Stimulated activated CD8-positive, alpha-beta memory T cell treated with anti-CD3 and anti-CD28 coated beads, Interleukin-15, amount 100 ng/mL, for 48 hours (primary cell): Measurements from ENCODE around the gene COX8C.
"Not testable (repeated sequence)": the region's sequence is repeated elsewhere in the genome, so short reads cannot be mapped to it uniquely, and the experiment has no call there.

ENCODE experiments used
- DNase-seq, 2 donors: peaks; one replicate each; pipeline ENCODE4 v3.0.0-alpha.2; 2020; ENCODE audit warnings: low read depth in 2 of 2

COX8C gene

DNA sequence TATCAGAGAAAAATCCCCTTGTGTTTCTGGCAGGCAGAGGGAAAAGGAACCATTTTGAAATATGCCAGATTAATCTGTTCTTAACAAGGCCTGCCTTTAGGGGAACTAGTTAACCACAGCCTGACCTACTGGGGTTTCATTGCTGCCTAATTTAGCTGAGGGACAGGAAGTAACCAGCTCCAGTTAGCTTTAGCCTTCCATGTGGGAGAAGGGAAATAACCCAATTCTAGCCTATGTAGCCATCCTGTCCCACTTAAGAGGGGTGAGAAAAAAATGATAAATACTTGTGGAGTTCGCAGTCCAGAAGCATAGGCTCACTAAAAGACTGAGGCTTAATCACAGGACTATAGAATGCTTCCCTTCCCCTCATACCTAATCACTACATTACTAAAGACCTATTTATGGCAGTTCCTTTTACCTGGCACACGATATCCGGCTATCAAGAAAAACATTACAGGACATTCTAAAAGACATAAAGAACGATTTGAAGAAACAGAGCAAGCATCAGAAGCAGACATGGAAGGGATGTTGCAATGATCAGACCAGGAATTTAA lies 22.8 kb downstream of the COX8C start:
- DNase-seq: no peak

DNA sequence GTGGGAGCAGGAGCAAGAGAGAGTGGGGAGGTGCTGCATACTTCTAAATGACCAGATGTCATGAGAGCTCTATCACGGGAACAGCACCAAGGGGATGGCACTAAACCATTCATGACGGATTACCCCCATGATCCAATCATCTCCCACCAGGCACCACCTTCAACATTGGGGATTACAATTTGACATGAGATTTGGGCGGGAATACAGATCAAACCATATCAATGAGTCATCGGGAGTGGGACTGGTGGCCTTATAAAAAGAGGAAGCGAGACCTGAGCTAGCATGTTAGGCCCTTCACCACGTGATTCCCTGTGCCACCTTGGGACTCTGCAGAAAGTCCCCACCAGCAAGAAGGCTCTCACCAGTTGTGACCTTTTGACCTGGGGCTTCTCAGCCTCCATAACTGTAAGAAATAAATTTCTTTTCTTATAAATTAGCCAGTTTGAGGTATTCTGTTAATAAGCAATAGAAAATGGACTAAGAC lies 28.7 kb downstream of the COX8C start:
- DNase-seq: no peak

DNA sequence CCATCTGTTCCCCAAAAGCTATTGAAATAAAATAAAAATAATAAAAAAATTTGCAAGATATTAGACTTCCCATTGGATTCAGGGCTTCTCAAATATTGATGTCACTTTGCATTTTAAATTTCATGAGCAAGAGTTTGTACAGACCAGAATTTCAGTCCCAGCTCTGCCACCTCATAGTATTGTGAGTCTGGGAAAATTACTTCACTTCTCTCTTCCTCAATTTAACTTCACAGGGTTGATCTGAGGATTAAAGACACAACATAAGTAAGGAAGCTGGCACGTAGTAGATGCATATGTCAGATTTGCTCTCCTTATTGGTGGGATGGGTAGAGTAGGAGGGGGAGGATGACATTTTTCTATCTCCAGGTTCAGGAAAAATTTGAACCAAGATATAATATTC lies 32.8 kb downstream of the COX8C start:
- DNase-seq: no peak

DNA sequence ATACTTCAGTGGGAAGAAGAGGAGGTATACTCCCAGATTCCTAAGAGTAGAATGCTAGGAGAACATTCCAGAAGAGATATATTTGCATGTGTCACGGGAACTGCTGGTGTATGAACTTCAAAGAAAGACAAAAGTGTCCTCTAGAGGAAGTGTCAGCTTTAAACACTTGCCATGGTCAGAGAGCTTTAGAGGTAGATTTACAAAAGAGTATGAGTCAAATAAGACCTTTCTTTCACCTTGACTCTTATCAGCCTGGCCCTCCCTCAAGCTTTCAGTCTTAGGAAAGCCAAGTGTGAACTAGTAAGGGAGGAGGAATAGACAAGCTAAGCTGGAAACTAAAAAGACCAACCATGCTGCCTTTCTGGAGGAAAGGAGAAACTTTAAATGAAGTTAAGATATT lies 34.7 kb downstream of the COX8C start:
- no peak for DNase-seq

DNA sequence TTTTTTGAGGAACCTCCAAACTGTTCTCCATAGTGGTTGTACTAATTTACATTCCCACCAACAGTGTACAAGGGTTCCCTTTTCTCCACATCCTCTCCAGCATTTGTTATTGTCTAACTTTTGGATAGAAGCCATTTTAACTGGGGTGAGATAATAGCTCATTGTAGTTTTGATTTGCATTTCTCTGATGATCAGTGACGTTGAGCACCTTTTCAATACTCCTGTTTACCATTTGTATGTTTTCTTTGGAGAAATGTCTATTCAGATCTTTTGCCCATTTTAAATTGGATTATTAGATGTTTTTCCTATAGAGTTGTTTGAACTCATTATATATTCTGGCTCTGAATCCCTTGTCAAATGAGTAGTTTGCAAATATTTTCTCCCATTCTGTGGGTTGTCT lies 37.3 kb downstream of the COX8C start:
- DNase-seq: not testable (repeated sequence)

DNA sequence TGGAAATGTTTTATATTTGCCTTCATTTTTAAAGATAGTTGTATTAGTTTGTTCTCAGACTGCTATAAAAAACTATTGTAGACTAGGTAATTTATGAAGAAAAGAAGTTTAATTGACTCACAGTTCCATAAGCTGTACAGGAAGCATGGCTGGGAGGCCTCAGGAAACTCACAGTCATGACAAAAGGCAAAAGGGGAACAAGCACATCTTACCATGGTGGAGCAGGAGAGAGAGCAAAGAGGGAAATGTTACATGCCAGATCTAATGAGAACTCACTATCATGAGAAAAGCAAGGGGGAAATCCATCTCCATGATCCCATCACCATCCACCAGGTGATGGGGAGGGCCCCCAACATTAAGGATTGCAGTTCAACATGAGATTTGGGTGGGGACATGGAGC lies 48.2 kb downstream of the COX8C start:
- no peak for DNase-seq

DNA sequence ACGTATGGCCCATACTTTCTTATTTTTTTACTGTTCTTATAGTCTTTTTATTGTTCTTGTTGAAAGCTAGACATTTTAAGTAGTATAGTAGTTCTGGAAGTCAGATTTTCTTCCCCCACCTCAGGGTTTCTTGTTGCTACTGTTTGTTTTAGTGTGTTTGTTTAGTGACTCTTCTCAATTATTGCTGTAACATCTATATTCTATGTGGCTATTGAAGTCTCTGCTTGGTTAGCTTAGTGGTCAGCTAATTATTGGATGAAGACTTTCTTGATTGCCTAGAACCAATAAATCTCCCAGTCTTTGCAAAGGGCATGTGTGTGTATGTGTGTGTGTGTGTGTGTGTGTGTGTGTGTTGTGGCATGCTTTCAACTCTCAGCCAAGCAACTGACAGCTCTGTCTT lies 49.5 kb downstream of the COX8C start:
- no peak for DNase-seq
